Stimulated activated CD4-positive, alpha-beta T cell treated with anti-CD3 and anti-CD28 coated beads, TNF-alpha, amount 100 ng/mL, for 48 hours (primary cell): ENCODE measurements around the gene NELFE.
"Not testable (repeated sequence)": the region's sequence is repeated elsewhere in the genome, so short reads cannot be mapped to it uniquely, and the experiment has no call there.

Source experiments
- DNase-seq, 3 donors: peaks; one replicate each; pipeline ENCODE4 v3.0.0-alpha.2; 2020; ENCODE audit warnings: low read depth in 3 of 3

The NELFE gene

DNA sequence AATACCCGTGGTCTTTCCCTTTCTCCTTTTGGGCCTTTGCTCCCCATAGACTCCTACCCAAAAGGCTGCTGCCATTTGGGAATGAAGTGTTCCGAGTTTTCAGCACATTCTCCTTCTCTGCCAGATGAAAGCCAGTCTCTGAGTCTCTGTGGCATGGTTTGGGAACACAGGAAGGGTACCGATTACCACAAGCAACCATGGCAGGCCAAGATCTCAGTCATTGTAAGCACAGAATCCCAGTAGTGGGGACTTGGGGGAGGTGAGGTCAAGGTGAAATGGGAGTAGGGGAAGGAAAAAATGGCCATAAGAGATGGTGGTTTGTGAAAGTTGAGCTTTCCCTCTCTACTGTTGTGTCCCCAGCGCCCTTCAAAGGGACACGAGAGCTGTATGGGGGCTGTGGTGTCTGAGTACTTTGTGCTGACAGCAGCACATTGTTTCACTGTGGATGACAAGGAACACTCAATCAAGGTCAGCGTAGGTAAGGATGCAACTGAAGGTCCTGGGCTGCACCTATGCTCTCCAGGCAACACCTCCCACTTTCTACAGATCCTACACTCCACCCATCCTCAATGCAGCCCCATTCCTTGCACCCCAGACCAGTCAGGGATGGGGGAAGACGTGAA lies 8.7 kb downstream of the NELFE start:
- DNase-seq = no peak

DNA sequence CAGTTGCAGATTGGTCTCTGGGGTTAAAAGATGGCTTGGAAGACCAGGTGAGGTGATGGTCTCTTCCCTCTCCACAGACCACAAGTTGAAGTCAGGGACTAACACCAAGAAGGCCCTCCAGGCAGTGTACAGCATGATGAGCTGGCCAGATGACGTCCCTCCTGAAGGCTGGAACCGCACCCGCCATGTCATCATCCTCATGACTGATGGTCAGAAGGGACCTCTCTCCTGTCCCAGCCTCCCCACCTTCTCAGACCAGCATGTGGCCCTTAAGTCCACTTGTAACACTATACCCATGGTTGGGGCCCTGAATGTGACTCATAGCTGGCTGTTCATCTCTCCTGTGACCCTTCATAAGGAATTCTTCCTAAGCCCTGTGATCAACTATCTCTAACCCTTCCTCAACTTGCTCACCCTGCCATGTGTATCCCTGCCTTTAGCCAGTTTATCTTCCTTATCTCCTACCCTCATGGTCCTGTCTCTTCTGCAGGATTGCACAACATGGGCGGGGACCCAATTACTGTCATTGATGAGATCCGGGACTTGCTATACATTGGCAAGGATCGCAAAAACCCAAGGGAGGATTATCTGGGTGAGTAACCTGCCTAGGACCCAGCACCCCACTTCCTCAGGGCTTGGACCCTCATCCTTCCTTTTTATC lies 9.9 kb downstream of the NELFE start:
- DNase-seq = no peak

DNA sequence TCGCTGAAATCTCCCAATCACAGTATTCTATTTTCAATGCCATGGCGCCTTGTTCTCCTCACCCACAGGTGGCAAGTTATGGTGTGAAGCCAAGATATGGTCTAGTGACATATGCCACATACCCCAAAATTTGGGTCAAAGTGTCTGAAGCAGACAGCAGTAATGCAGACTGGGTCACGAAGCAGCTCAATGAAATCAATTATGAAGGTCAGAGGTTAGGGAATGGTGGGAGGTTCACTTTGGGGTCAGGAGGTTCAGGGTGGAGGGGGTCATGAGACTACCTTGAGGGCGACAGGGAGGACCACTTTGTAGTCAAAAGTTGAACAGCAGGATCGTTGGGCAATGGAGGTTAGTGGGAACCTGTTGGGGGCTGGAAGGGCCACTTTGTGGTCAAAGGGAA lies 10.5 kb downstream of the NELFE start:
- DNase-seq = no peak

DNA sequence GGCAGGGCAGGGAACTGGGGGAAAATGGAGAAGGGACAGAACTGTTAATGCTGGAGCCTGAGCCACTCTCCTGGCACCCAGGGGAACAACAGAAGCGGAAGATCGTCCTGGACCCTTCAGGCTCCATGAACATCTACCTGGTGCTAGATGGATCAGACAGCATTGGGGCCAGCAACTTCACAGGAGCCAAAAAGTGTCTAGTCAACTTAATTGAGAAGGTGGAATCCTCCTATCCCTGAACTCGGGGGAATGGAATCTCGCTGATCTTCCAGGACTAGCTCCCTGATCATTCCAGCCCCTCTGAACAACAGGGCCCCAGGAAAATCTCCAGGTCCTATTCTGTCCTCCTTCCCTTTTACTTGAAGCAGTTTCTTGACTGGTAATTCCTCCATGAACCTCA lies 10.9 kb downstream of the NELFE start:
- DNase-seq = no peak

DNA sequence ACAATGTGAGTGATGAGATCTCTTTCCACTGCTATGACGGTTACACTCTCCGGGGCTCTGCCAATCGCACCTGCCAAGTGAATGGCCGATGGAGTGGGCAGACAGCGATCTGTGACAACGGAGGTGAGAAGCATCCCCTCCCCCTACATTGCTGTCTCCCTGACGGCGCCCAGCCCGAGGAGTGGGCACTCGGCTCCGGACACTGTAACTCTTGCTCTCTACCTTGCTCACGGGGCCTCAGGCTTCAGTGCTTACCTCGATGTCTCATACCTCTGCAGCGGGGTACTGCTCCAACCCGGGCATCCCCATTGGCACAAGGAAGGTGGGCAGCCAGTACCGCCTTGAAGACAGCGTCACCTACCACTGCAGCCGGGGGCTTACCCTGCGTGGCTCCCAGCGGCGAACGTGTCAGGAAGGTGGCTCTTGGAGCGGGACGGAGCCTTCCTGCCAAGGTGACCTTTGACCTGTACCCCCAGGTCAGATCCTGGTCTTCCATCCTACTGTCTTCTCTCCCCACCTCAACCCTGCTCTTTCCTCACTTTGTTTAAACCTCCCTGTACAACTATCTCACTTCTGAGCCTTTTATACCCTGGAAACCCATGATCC lies 11.6 kb downstream of the NELFE start:
- no peak for DNase-seq

DNA sequence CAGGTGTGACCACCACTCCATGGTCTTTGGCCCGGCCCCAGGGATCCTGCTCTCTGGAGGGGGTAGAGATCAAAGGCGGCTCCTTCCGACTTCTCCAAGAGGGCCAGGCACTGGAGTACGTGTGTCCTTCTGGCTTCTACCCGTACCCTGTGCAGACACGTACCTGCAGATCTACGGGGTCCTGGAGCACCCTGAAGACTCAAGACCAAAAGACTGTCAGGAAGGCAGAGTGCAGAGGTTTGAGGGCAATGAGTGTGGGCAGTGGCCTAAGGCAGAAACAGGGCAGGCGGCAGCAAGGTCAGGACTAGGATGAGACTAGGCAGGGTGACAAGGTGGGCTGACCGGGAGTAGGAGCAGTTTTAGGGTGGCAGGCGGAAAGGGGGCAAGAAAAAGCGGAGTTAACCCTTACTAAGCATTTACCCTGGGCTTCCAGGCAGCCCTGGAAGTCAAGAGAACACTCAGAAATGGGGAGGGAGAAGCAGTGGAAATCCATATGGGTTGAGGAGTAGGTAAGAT lies 12.3 kb downstream of the NELFE start:
- no peak for DNase-seq

DNA sequence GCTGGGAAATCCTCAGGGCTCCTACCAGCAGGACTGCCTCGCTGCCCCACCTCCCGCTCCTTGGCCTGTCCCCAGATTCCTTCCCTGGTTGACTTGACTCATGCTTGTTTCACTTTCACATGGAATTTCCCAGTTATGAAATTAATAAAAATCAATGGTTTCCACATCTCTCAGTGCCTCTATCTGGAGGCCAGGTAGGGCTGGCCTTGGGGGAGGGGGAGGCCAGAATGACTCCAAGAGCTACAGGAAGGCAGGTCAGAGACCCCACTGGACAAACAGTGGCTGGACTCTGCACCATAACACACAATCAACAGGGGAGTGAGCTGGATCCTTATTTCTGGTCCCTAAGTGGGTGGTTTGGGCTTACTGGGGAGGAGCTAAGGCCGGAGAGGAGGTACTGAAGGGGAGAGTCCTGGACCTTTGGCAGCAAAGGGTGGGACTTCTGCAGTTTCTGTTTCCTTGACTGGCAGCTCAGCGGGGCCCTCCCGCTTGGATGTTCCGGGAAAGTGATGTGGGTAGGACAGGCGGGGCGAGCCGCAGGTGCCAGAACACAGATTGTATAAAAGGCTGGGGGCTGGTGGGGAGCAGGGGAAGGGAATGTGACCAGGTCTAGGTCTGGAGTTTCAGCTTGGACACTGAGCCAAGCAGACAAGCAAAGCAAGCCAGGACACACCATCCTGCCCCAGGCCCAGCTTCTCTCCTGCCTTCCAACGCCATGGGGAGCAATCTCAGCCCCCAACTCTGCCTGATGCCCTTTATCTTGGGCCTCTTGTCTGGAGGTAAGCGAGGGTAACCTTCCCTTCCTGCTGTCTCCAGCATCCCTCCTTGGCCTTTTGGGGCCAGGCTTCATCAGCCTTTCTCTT lies 13.0 kb downstream of the NELFE start, which contains the start of gene CFB:
Gene CFB, plus strand, starts transcription at position 589 of the 863 bp plus-strand sequence. Its CDS starts 127 bp downstream, at position 716.
- no peak for DNase-seq

DNA sequence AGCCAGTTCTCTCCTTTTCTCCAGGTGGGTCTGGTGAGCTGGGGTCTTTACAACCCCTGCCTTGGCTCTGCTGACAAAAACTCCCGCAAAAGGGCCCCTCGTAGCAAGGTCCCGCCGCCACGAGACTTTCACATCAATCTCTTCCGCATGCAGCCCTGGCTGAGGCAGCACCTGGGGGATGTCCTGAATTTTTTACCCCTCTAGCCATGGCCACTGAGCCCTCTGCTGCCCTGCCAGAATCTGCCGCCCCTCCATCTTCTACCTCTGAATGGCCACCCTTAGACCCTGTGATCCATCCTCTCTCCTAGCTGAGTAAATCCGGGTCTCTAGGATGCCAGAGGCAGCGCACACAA lies 13.6 kb downstream of the NELFE start:
- no peak for DNase-seq

DNA sequence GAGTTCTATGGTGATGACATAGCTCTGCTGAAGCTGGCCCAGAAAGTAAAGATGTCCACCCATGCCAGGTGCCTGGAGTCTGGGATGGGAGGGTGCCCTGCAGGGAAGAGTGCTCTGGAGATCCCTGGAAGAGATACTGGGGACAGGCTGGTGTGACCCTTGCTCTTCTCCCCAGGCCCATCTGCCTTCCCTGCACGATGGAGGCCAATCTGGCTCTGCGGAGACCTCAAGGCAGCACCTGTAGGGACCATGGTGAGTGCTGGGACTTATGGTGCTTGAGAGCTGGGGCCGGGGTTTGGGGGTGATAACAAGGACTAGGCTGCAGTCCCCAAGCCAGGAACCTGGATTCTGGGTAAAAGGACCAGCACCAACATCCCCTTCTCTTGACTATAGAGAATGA lies 15.0 kb downstream of the NELFE start:
- DNase-seq = no peak

DNA sequence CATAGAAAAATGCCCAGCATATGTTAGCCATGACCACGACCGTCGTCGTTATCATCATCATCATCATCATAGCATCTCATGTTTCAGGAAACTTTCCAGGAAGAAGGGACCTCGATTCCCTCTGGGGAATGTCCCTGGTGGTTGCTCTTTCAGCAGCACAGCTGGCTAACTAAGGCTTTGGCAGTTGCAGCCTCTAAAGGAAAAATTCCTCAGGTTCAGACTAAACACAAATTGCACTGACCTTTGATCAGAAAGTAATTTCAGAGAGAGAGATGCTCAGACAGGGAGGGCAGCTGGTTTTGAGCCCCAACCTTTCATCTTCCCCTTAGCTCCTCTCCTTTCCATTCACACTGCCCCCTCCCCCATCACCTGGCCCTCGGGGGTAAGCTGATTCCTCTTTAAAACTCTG lies 18.5 kb downstream of the NELFE start:
- no peak for DNase-seq

DNA sequence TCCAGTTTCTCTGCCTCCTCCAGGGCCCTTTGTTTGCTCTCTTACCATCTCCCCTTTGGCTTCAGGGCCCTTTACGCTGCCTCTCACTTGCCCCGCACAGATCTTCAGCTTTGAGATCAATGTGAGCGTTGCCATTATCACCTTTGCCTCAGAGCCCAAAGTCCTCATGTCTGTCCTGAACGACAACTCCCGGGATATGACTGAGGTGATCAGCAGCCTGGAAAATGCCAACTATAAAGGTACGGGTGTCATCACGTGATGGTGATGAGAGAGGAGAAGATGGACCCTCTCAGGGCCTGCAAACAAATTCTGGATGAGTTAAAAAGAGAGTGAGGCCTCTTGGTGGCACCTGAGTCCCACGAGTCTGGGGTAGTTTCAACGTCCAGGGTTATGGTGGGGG lies 22.9 kb downstream of the NELFE start:
- DNase-seq = no peak

DNA sequence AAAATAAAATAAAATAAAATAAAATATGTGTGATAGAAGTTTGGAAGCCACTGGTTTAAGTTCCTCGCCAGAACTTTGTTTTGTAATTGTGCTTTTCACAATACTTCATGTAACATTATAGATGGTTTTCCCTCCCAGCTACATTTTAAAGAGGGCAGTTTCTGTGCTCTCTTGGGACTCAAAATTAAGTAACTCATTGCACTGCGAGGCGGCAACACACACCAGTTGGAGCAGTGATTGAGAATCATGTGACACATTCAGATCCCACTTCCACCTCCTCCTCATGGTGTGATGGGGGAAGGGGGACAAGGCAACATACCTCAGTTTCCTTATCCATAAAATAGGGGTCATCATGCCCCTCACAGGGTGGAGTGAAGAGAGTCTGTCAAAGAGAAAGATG lies 23.8 kb downstream of the NELFE start:
- no peak for DNase-seq

DNA sequence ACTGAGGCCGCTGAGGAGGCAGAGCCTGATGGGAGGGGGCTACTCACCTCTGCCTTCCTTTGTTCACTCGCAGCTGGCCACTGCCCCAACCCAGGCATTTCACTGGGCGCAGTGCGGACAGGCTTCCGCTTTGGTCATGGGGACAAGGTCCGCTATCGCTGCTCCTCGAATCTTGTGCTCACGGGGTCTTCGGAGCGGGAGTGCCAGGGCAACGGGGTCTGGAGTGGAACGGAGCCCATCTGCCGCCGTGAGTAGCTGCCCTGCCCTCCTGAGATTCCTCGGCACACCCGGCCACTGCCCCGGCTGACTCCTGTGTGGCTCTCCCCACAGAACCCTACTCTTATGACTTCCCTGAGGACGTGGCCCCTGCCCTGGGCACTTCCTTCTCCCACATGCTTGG lies 25.2 kb downstream of the NELFE start:
- no peak for DNase-seq

DNA sequence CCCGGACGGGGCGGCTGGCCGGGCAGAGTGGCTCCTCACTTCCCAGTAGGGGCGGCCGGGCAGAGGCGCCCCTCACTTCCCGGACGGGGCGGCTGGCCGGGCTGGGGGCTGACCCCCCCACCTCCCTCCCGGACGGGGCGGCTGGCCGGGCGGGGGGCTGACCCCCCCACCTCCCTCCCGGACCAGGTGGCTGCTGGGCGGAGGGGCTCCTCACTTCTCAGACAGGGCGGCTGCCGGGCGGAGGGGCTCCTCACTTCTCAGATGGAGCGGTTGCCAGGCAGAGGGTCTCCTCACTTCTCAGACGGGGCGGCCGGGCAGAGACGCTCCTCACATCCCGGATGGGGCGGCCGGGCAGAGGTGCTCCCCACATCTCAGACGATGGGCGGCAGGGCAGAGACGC lies 26.6 kb downstream of the NELFE start:
- not testable (repeated sequence) for DNase-seq

DNA sequence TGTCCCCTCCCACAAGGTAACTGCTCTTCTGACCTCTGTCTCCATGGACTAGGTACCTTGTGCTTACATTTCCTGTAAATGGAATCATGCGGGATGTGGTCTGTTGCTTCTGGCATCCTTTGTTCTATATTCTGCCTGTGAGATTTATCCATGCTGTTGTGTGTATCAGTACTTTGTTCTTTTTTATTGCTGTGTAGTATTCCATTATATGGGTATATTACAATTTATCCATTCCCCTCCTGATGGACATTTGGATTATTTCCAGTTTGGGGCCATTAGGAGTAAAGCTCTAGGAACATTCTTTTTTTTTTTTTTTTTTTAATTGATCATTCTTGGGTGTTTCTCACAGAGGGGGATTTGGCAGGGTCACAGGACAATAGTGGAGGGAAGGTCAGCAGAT lies 27.8 kb downstream of the NELFE start:
- no peak for DNase-seq

DNA sequence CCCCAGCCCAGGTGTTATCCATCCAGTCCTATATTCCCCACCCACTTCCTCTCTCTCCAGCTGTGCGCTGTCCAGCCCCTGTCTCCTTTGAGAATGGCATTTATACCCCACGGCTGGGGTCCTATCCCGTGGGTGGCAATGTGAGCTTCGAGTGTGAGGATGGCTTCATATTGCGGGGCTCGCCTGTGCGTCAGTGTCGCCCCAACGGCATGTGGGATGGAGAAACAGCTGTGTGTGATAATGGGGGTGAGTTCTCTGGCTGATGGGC lies 30.2 kb downstream of the NELFE start:
- no peak for DNase-seq

DNA sequence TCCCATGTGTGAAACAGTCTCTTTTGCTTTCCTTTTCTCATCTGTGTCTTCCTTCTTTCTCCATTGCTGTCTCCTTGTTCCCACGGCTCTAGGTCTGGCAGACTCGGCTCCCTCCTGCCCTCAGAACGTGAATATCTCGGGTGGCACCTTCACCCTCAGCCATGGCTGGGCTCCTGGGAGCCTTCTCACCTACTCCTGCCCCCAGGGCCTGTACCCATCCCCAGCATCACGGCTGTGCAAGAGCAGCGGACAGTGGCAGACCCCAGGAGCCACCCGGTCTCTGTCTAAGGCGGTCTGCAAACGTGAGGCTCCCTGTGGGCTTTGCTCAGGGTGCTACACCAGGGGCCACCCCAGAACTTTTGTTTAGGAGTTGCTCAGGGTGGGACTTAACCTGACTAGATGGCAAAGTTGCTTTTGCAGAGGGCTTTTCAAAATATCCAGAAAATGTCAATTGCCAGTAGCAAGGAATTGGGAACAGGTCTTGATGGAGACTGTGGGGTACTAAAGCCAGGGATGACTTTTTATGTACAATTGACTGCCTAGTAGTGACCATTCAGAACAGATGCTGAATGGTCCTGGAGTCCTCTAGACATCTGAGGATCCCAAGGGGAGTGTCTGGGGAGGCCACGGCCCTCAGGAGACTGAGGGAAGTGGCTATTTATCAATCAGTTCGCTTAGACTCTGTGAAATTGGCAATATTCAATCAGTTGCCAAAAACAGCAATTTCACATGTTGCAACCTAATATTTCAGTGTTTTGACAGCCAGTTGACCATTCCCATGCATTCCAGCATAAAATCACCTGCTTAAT lies 30.7 kb downstream of the NELFE start:
- no peak for DNase-seq

DNA sequence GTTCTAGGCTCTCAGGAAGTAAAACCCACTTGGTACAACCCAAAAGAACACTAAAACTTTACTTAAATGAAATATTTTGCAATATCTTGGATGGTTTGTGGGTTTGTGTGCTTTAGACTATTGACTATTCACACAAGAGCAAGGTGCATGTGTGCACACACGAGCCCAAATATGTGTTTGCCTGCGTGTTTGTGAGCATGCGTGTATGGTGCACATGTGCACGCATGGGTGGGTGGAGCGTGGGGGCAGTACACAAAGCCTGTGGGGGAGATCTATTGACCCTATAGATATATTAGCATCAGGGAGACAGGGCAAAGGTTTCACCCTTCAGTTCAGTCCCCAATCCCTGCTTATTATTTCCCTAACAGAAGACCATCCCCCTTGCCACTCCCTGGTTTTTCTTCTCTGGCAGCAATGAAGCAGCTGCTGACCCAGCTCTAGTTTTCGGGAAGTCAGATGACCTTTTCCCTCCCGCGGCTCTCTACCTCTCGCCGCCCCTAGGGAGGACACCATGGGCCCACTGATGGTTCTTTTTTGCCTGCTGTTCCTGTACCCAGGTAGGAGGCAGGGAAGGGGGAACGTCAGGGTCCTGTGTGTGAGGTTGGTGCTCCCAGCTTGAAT lies 31.4 kb downstream of the NELFE start, which contains the start of gene C2:
Gene C2, plus strand, starts transcription at position 476 of the 621 bp plus-strand sequence. Its CDS starts 36 bp downstream, at position 512.
- DNase-seq = no peak

DNA sequence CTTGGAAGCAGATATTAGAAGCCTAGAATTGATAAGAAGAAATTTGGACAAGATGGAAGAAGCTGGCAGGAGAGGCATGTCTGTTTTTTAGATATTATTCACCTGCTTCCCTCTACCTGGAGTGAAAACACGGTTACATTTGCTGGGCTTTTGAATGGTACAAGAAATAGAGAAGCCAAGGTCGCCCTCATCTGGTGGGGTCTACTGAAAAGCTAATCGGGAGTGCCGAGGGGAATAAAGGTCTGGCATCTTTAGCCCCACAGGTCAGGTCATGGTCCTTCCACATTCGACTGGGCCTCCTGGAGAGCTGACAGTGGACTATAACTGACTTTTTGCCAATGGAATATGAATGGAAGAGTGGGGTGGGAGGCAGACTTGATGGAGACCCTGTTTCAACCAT lies 35.8 kb downstream of the NELFE start:
- no peak for DNase-seq

DNA sequence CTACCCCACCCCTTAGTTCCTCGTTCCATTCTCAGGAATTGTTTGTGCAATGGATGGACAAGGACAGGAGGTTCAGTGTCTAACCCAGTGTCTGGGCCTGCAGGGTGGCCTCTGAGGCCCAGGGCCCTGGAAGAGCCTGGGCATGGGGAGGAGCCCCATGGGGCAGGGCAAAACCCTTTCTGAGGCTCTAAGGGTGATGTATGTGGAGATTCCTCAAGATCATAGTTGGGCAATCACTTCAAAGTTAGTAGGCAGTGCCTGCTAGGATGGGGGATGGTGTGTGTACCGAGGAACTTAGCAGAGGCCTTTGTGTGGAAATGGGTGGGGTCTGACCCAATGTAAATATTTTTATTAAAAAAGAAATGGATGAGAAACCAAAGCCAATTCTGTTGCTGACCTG lies 38.0 kb downstream of the NELFE start:
- no peak for DNase-seq

DNA sequence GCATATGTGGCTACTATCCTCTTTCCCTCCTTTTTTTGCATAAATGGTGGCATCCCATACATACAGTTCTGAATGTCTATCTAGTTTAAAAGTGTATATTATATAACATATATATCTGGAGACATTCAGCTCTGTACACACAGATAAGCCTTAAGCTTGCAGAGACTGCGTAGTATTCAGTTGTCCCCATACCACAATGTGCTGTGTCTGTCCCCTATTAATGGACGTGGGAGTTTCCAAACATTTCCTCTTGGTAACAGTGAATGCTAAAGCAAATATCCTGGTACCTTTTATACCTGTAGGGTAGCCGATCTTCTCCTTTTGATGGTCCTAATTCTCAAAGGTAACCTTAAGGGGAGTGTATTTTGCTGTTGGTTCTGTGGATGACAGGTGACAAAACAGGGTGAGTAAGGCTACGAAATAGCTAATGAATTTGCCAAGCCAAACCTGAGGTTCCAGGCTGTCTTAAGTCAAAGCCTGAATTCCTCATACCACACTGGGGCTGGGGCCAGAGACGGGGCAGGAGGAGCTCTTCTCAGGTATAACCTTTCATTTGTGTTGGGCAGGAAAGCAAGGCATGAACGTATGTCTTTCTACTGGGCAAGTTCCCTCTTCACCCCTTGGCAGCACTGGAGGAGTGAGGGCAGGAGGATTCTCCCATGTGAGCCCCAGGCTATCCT lies 39.0 kb downstream of the NELFE start:
- DNase-seq = no peak
